Loucy (cell line): Measurements from ENCODE around the gene UNC80.

Source experiments
- H2AFZ ChIP-seq: fragments of 200-600 bp; sonication (generic); 2 replicates; pipeline ENCODE4 v1.6.0; 2016; ENCODE audit warnings: antibody characterized with exemption, mild to moderate bottlenecking, low read length, moderate library complexity
- H3F3A ChIP-seq: fragments of 200-600 bp; 2 replicates; pipeline ENCODE4 v1.6.0; 2016; ENCODE audit warnings: antibody characterized with exemption, low read depth, mild to moderate bottlenecking
- H3K27me3 ChIP-seq: fragments of 200-600 bp; sonication (generic); 2 replicates; pipeline ENCODE4 v1.6.1; 2014; ENCODE audit warnings: low read length, mild to moderate bottlenecking; ENCODE audit not compliant: insufficient read depth, poor library complexity, severe bottlenecking
- H3K36me3 ChIP-seq: fragments of 200-600 bp; sonication (generic); 2 replicates; pipeline ENCODE4 v1.6.1; 2016; ENCODE audit warnings: low read length; ENCODE audit not compliant: insufficient read depth
- H3K4me1 ChIP-seq: fragments of 200-600 bp; sonication (generic); 2 replicates; pipeline ENCODE4 v1.5.1; 2014; ENCODE audit warnings: low read length, mild to moderate bottlenecking; ENCODE audit not compliant: insufficient read depth, poor library complexity, severe bottlenecking
- H3K4me2 ChIP-seq: fragments of 200-600 bp; sonication (generic); 2 replicates; pipeline ENCODE4 v1.6.0; 2014; ENCODE audit warnings: antibody characterized with exemption, low read length, low read depth, mild to moderate bottlenecking; ENCODE audit not compliant: poor library complexity, severe bottlenecking
- H3K4me3 ChIP-seq: fragments of 200-600 bp; sonication (generic); 2 replicates; pipeline ENCODE4 v1.5.1; 2014; ENCODE audit warnings: low read length, mild to moderate bottlenecking, mixed read lengths; ENCODE audit not compliant: poor library complexity, severe bottlenecking
- H3K79me2 ChIP-seq: fragments of 200-600 bp; sonication (generic); 2 replicates; pipeline ENCODE4 v1.6.1; 2014; ENCODE audit warnings: low read length; ENCODE audit not compliant: insufficient read depth
- H3K9ac ChIP-seq: fragments of 200-600 bp; sonication (generic); 2 replicates; pipeline ENCODE4 v1.6.0; 2014; ENCODE audit warnings: mild to moderate bottlenecking, low read depth, low read length, moderate library complexity; ENCODE audit not compliant: poor library complexity, severe bottlenecking
- H3K9me2 ChIP-seq: fragments of 200-600 bp; sonication (generic); replicated peaks from 2 replicates; pipeline ENCODE4 v1.6.1; 2016; ENCODE audit warnings: low read depth, low read length, mixed read lengths
- H3K9me3 ChIP-seq: fragments of 200-600 bp; sonication (generic); 2 replicates; pipeline ENCODE4 v1.6.1; 2014; ENCODE audit warnings: mild to moderate bottlenecking, antibody characterized with exemption, low read length, low read depth; ENCODE audit not compliant: insufficient read depth
- H4K20me1 ChIP-seq: fragments of 200-600 bp; sonication (generic); 2 replicates; pipeline ENCODE4 v1.6.0; 2014; ENCODE audit warnings: antibody characterized with exemption, low read length, mild to moderate bottlenecking; ENCODE audit not compliant: insufficient read depth, poor library complexity, severe bottlenecking
- CTCF ChIP-seq: fragments of 200-600 bp; sonication (generic); conservative IDR thresholded peaks from 2 replicates; pipeline ENCODE4 v1.5.1; 2014; ENCODE audit warnings: mild to moderate bottlenecking, antibody characterized with exemption, low read length
- EZH2phosphoT487 ChIP-seq: fragments of 200-600 bp; IDR thresholded peaks from 2 replicates; pipeline ENCODE4 v1.6.1; 2018; ENCODE audit warnings: antibody characterized with exemption, mild to moderate bottlenecking, moderate library complexity, borderline replicate concordance

UNC80 gene

GRCh38 chr2:210004881-210005280 lies 233.2 kb downstream of the UNC80 start:
- Histone ChIP-seq H3K9me3 (no peaks in the 10 kb centered on the region), H3K27me3 (no peaks in the 10 kb centered on the region), H3K9me2 (no peaks in the 10 kb centered on the region), H4K20me1 (peaks cover 64% of the 10 kb centered on the region), H3F3A (no peaks in the 10 kb centered on the region), H3K79me2 (peaks cover 73% of the 10 kb centered on the region), H3K4me3 (peak overlapping the region; percentile 87), H3K4me2 (peak overlapping the region; percentile 82), H3K36me3 (peaks cover 4% of the 10 kb centered on the region), H3K9ac (peak overlapping the region; percentile 83), H2AFZ (no peak overlapping the region), H3K4me1 (peaks cover 50% of the 10 kb centered on the region)
- TF ChIP-seq EZH2phosphoT487 (no peak), CTCF (no peak)

- TF ChIP-seq EZH2phosphoT487 (no peak), CTCF (no peak)
- Histone ChIP-seq H3K9me2 (no peaks in the 10 kb centered on the region), H3K9me3 (no peaks in the 10 kb centered on the region), H3K79me2 (peaks cover 99% of the 10 kb centered on the region), H2AFZ (no peak overlapping the region), H4K20me1 (peaks cover 82% of the 10 kb centered on the region), H3K9ac (no peak overlapping the region), H3K4me3 (peak overlapping the region; percentile 87), H3F3A (no peaks in the 10 kb centered on the region), H3K4me1 (peaks cover 49% of the 10 kb centered on the region), H3K4me2 (peak overlapping the region; percentile 82), H3K27me3 (no peaks in the 10 kb centered on the region), H3K36me3 (peaks cover 19% of the 10 kb centered on the region)
Measured at GRCh38 chr2:210007895-210008294, 236.3 kb downstream of the UNC80 start.

- Histone ChIP-seq H3K36me3 (peaks cover 19% of the 10 kb centered on the region), H4K20me1 (peaks cover 79% of the 10 kb centered on the region), H3F3A (no peaks in the 10 kb centered on the region)
Measured at GRCh38 chr2:210009126-210009525, 237.5 kb downstream of the UNC80 start.

More at GRCh38 chr2:210009126-210009525, 237.5 kb downstream of the UNC80 start:
- H3K79me2 ChIP-seq: peaks cover 96% of the 10 kb centered on the region
- H3K4me3 ChIP-seq: no peak overlapping the region
- no peak overlapping the region for H3K9ac ChIP-seq
- no peaks in the 10 kb centered on the region for H3K27me3 ChIP-seq
- no peak for TF ChIP-seq EZH2phosphoT487
- no peak for TF ChIP-seq CTCF
- H3K9me3 ChIP-seq: no peaks in the 10 kb centered on the region
- H3K9me2 ChIP-seq: no peaks in the 10 kb centered on the region
- no peak overlapping the region for H2AFZ ChIP-seq
- H3K4me1 ChIP-seq: peaks cover 44% of the 10 kb centered on the region
- peak overlapping the region; percentile 82 for H3K4me2 ChIP-seq
